COLO668 (cell line): Measurements from ENCODE around the gene USP44.
"Not testable (repeated sequence)": the region's sequence is repeated elsewhere in the genome, so short reads cannot be mapped to it uniquely, and the experiment has no call there.

Experiments used
- DNase-seq: peaks from one replicate; lab custom pipeline; 2025; ENCODE audit not compliant: unreplicated experiment; lab: John Stamatoyannopoulos, UW

USP44 gene

GRCh38 chr12:95551305-95551704, at the start of gene USP44:
USP44 (minus strand) TSS chr12:95551476; CDS start chr12:95534256, 17,220 bp downstream.
- no peak for DNase-seq

GRCh38 chr12:95600567-95600966, 49.3 kb upstream of the USP44 start:
- no peak for DNase-seq

- no peak for DNase-seq
Observed at GRCh38 chr12:95599880-95600279, 48.6 kb upstream of the USP44 start.

- DNase-seq, result no peak
Observed at GRCh38 chr12:95594136-95594535, 42.9 kb upstream of the USP44 start.

- DNase-seq, result no peak
Observed at GRCh38 chr12:95593266-95593871, 42.1 kb upstream of the USP44 start.

GRCh38 chr12:95591731-95592130, 40.5 kb upstream of the USP44 start:
- no peak for DNase-seq

- DNase-seq, result no peak
Observed at GRCh38 chr12:95590775-95591174, 39.5 kb upstream of the USP44 start.

- DNase-seq, result no peak
Observed at GRCh38 chr12:95583933-95584332, 32.7 kb upstream of the USP44 start.

GRCh38 chr12:95582230-95583058, 31.2 kb upstream of the USP44 start:
- no peak for DNase-seq

- no peak for DNase-seq
Observed at GRCh38 chr12:95577820-95578219, 26.5 kb upstream of the USP44 start.

GRCh38 chr12:95574799-95575452, 23.6 kb upstream of the USP44 start:
- no peak for DNase-seq

GRCh38 chr12:95573951-95574576, 22.8 kb upstream of the USP44 start:
- no peak for DNase-seq

- DNase-seq, result no peak
Observed at GRCh38 chr12:95571369-95571768, 20.1 kb upstream of the USP44 start.

- DNase-seq, result not testable (repeated sequence)
Observed at GRCh38 chr12:95568045-95568444, 16.8 kb upstream of the USP44 start.

- no peak for DNase-seq
Observed at GRCh38 chr12:95557625-95558024, 6.3 kb upstream of the USP44 start.

- DNase-seq, result no peak
Observed at GRCh38 chr12:95554532-95555071, 3.3 kb upstream of the USP44 start.

- no peak for DNase-seq
Observed at GRCh38 chr12:95553197-95553943, 2.1 kb upstream of the USP44 start.

- DNase-seq, result no peak
Observed at GRCh38 chr12:95551913-95552516, 739 bp upstream of the USP44 start.

GRCh38 chr12:95549392-95550084, 1.7 kb downstream of the USP44 start:
- no peak for DNase-seq
